HepG2 (cell line): ENCODE results near the gene TNFSF11. TPM values are rescaled to one million over a fixed set of nuclear protein-coding genes. Genes with fewer than 3 reads are reported as not detected.

ENCODE experiments used
- ATAC-seq: fragments of 200-7000 bp; cut with Tn5 transposase; 3 replicates; pipeline ENCODE4 v1.9.1; 2020; ENCODE audit warnings: mild to moderate bottlenecking, moderate library complexity
- BruUV-seq: library from RNA; stranded (reverse); fragments of 400-500 nt; replicated peaks from 2 replicates; lab custom pipeline; 2021; lab: Mats Ljungman, UMichigan
- CTCF ChIA-PET: fragments of 300-600 bp; formaldehyde crosslinking; extraction: SDS; loops from one replicate; lab custom pipeline; 2021; ENCODE audit warnings: low total read pairs, inconsistent platforms, low intra/inter-chr PET ratio; lab: Yijun Ruan, JAX
- POLR2A ChIA-PET: fragments of 350-600 bp; sonication (Branson Sonifier 250); formaldehyde crosslinking; loops from one replicate; lab custom pipeline; 2020; ENCODE audit warnings: antibody characterized with exemption, inconsistent platforms; lab: Yijun Ruan, JAX
- DNase-seq: peaks from one replicate; pipeline ENCODE4 v3.0.0-alpha.2; 2015; ENCODE audit warnings: low spot score
- FAIRE-seq: peaks from 3 replicates; lab custom pipeline; 2011; peaks lifted over from hg19 to GRCh38; lab: Jason Lieb, UNC
- H2AFZ ChIP-seq: one replicate; pipeline ENCODE4 v1.6.1; 2011; ENCODE audit warnings: low read length, inconsistent platforms
- H3K27ac ChIP-seq: fragments of 300-600 bp; 3 replicates; pipeline ENCODE4 v1.8.0; 2011; ENCODE audit warnings: mixed run types, mild to moderate bottlenecking, mixed read lengths, low read length, inconsistent platforms; ENCODE audit not compliant: insufficient read depth; ENCODE audit errors: extremely low read length
- H3K27me3 ChIP-seq, 2 experiments: fragments of 200-600 bp in 1 of 2; 2 replicates in 1 of 2; 3 replicates in 1 of 2; pipeline versions ENCODE4 v1.6.0 to v1.8.0; 2011; ENCODE audit warnings: low read length in 2 of 2, mild to moderate bottlenecking in 2 of 2, moderate library complexity in 2 of 2, inconsistent platforms in 1 of 2; ENCODE audit not compliant: insufficient read depth in 2 of 2, control insufficient read depth in 1 of 2
- H3K36me3 ChIP-seq, 2 experiments: fragments of 200-600 bp in 1 of 2; replicated peaks in 1 of 2; 2 replicates in 1 of 2; 3 replicates in 1 of 2; pipeline versions ENCODE4 v1.5.1 to v1.8.0; 2011; ENCODE audit warnings: low read length in 2 of 2, inconsistent platforms in 1 of 2; ENCODE audit not compliant: insufficient read depth in 2 of 2, control insufficient read depth in 1 of 2
- H3K4me1 ChIP-seq: 2 replicates; pipeline ENCODE4 v1.5.1; 2012; ENCODE audit warnings: low read length, inconsistent platforms; ENCODE audit not compliant: insufficient read depth
- H3K4me2 ChIP-seq: 2 replicates; pipeline ENCODE4 v1.6.0; 2011; ENCODE audit warnings: low read depth, low read length, inconsistent platforms
- H3K4me3 ChIP-seq, 3 experiments: fragments of 200-600 bp in 1 of 3; sonication (generic), shearing (Covaris generic) in 1 of 3; replicated peaks in 1 of 3; 2 replicates each; pipeline ENCODE4 v1.5.1; 2011 to 2016; ENCODE audit warnings: low read length in 3 of 3, inconsistent platforms in 2 of 3, low read depth in 2 of 3, mild to moderate bottlenecking in 2 of 3, control low read depth in 1 of 3, mixed read lengths in 1 of 3; ENCODE audit not compliant: insufficient read depth in 1 of 3
- H3K79me2 ChIP-seq: one replicate; pipeline ENCODE4 v1.6.1; 2011; ENCODE audit warnings: low read length, inconsistent platforms; ENCODE audit not compliant: insufficient read depth
- H3K9ac ChIP-seq: 2 replicates; pipeline ENCODE4 v1.6.0; 2011; ENCODE audit warnings: mild to moderate bottlenecking, low read depth, low read length, inconsistent platforms; ENCODE audit not compliant: insufficient read depth
- H3K9me3 ChIP-seq: 2 replicates; pipeline ENCODE4 v1.5.1; 2012; ENCODE audit warnings: mild to moderate bottlenecking, low read length
- H4K20me1 ChIP-seq: 2 replicates; pipeline ENCODE4 v1.6.0; 2011; ENCODE audit warnings: inconsistent platforms, mild to moderate bottlenecking, low read length, moderate library complexity; ENCODE audit not compliant: insufficient read depth
- ARNTL ChIP-seq: sonication (generic); formaldehyde crosslinking; IDR thresholded peaks from 2 replicates; pipeline ENCODE4 v1.4.0; 2020; ENCODE audit warnings: mild to moderate bottlenecking, missing genetic modification reagents
- CHD2 ChIP-seq: IDR thresholded peaks from 2 replicates; pipeline ENCODE4 v1.6.1; 2011; ENCODE audit warnings: low read depth, low read length, improper control_type of control experiment
- ELF4 ChIP-seq: sonication (generic); formaldehyde crosslinking; IDR thresholded peaks from 2 replicates; pipeline ENCODE4 v1.5.0; 2020; ENCODE audit warnings: missing genetic modification reagents, mild to moderate bottlenecking, moderate library complexity, borderline replicate concordance
- FLYWCH1 ChIP-seq: sonication (generic); formaldehyde crosslinking; IDR thresholded peaks from 2 replicates; pipeline ENCODE4 v1.8.1; 2023; ENCODE audit warnings: mild to moderate bottlenecking, missing genetic modification reagents
- FOXC1 ChIP-seq: sonication (generic); formaldehyde crosslinking; IDR thresholded peaks from 2 replicates; pipeline ENCODE4 v1.8.0; 2022; ENCODE audit warnings: mild to moderate bottlenecking, missing genetic modification reagents, borderline replicate concordance
- FOXO1 ChIP-seq: sonication (generic); formaldehyde crosslinking; IDR thresholded peaks from 2 replicates; pipeline ENCODE4 v1.4.0; 2020; ENCODE audit warnings: missing genetic modification reagents
- HCFC1 ChIP-seq: fragments of 150-350 bp; IDR thresholded peaks from 2 replicates; pipeline ENCODE4 v1.6.1; 2014; ENCODE audit warnings: low read depth, low read length
- HNF4G ChIP-seq, 2 experiments: sonication (generic) in 1 of 2; formaldehyde crosslinking in 1 of 2; IDR thresholded peaks; 2 replicates each; pipeline versions ENCODE4 v1.4.0 to v1.6.1; 2011 to 2020; ENCODE audit warnings: borderline replicate concordance in 2 of 2, low read depth in 2 of 2, mild to moderate bottlenecking in 2 of 2, low read length in 1 of 2, missing genetic modification reagents in 1 of 2, moderate library complexity in 1 of 2
- IKZF1 ChIP-seq: fragments of 450-650 bp; IDR thresholded peaks from 2 replicates; pipeline ENCODE4 v1.7.1; 2016
- JUND ChIP-seq: sonication (generic); formaldehyde crosslinking; IDR thresholded peaks from 2 replicates; pipeline ENCODE4 v1.8.0; 2022; ENCODE audit warnings: mild to moderate bottlenecking, missing genetic modification reagents
- KMT2A ChIP-seq: sonication (generic); formaldehyde crosslinking; IDR thresholded peaks from 2 replicates; pipeline ENCODE4 v1.4.0; 2020; ENCODE audit warnings: missing genetic modification reagents
- MED1 ChIP-seq: sonication (generic); formaldehyde crosslinking; IDR thresholded peaks from 2 replicates; pipeline ENCODE4 v1.4.0; 2020; ENCODE audit warnings: missing genetic modification reagents
- NFYB ChIP-seq: sonication (generic); formaldehyde crosslinking; IDR thresholded peaks from 2 replicates; pipeline ENCODE4 v1.4.0; 2020; ENCODE audit warnings: missing genetic modification reagents
- SMAD3 ChIP-seq: sonication (generic); formaldehyde crosslinking; IDR thresholded peaks from 2 replicates; pipeline ENCODE4 v1.4.0; 2020; ENCODE audit warnings: missing genetic modification reagents
- SOX6 ChIP-seq, 2 experiments: fragments of 450-650 bp in 1 of 2; sonication (generic) in 1 of 2; formaldehyde crosslinking in 1 of 2; IDR thresholded peaks; 2 replicates each; pipeline versions ENCODE4 v1.4.0 to v1.6.1; 2017 to 2020; ENCODE audit warnings: antibody characterized with exemption in 1 of 2, mild to moderate bottlenecking in 1 of 2, missing genetic modification reagents in 1 of 2
- TCF7L2 ChIP-seq: IDR thresholded peaks from 2 replicates; pipeline ENCODE4 v1.6.1; 2011; ENCODE audit warnings: mild to moderate bottlenecking, low read depth, low read length, moderate library complexity
- U2AF1 ChIP-seq: fragments of 200-400 bp; formaldehyde crosslinking; optimal IDR thresholded peaks from 2 replicates; pipeline ENCODE3; 2017; ENCODE audit warnings: mild to moderate bottlenecking, low read depth, low read length
- ZMYM4 ChIP-seq: sonication (generic); formaldehyde crosslinking; IDR thresholded peaks from 2 replicates; pipeline ENCODE4 v1.8.1; 2023; ENCODE audit warnings: mild to moderate bottlenecking, missing genetic modification reagents
- ZNF124 ChIP-seq: sonication (generic); formaldehyde crosslinking; IDR thresholded peaks from 2 replicates; pipeline ENCODE4 v1.4.0; 2020; ENCODE audit warnings: missing genetic modification reagents
- ZNF20 ChIP-seq: sonication (generic); formaldehyde crosslinking; IDR thresholded peaks from 2 replicates; pipeline ENCODE4 v1.4.0; 2020; ENCODE audit warnings: mild to moderate bottlenecking, moderate library complexity, missing genetic modification reagents
- ZNF251 ChIP-seq: sonication (generic); formaldehyde crosslinking; IDR thresholded peaks from 2 replicates; pipeline ENCODE4 v1.9.0; 2021; ENCODE audit warnings: mild to moderate bottlenecking, missing genetic modification reagents
- ZNF619 ChIP-seq: sonication (generic); formaldehyde crosslinking; IDR thresholded peaks from 2 replicates; pipeline ENCODE4 v1.4.0; 2020; ENCODE audit warnings: mild to moderate bottlenecking, missing genetic modification reagents
- WGBS: methylation state at CpG from one replicate; pipeline ENCODE4 v1.1.6; 2017; ENCODE audit warnings: low lambda C conversion rate; 5-methylcytosine and 5-hydroxymethylcytosine counted together
- in situ Hi-C: cut with HindIII; loops from 2 replicates; pipeline ENCODE4 v1.10.0; 2017; ENCODE audit warnings: low pct_unique_long_range_greater_than_20kb; ENCODE audit not compliant: extremely low pct_ligation_motif_present
- intact Hi-C: fragments of 100-400 bp; cut with micrococcal nuclease; formaldehyde crosslinking; loops from one replicate; pipeline ENCODE4 v1.10.0; 2022; ENCODE audit not compliant: unreplicated experiment
- polyA plus RNA-seq, 8 experiments: library from polyadenylated mRNA; depleted of rRNA in 3 of 8; stranded (reverse) in 7 of 8; unstranded in 1 of 8; fragments of >200 nt; fragmentation: Illumina TruSeq in 4 of 8; extraction: Trizol in 4 of 8; gene quantifications; 2 replicates each; pipeline versions ENCODE4 v1.2.1 to v1.2.3, GENCODE V29; 2011 to 2016; ENCODE audit warnings: low read depth in 4 of 8, missing spikeins in 1 of 8, mixed read lengths in 1 of 8; ENCODE audit not compliant: insufficient read depth in 1 of 8
- total RNA-seq, 5 experiments: library from RNA; depleted of rRNA; stranded (reverse); fragments of >200 nt; fragmentation: Illumina TruSeq; extraction: Trizol; gene quantifications; 2 replicates each; pipeline ENCODE4 v1.2.3, GENCODE V29; 2016; ENCODE audit warnings: low read depth in 1 of 5
- TF ChIP-seq, protein P1 (sequence below): sonication (generic); formaldehyde crosslinking; IDR thresholded peaks from 2 replicates; pipeline ENCODE4 v1.4.0; 2020; ENCODE audit warnings: missing genetic modification reagents

TNFSF11 gene
- total and polyA plus RNA-seq, 2 of the 13 experiments (the other 11 are each of a cell fraction or from before 2014, with no cell fraction given): 0.03 TPM; not detected in 1

DNA sequence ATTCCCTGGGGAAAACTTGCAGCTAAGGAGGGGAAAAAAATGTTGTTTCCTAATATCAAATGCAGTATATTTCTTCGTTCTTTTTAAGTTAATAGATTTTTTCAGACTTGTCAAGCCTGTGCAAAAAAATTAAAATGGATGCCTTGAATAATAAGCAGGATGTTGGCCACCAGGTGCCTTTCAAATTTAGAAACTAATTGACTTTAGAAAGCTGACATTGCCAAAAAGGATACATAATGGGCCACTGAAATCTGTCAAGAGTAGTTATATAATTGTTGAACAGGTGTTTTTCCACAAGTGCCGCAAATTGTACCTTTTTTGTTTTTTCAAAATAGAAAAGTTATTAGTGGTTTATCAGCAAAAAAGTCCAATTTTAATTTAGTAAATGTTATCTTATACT, 33.6 kb downstream of the TNFSF11 start:
- no peaks in the 10 kb centered on the region for H3K79me2 ChIP-seq
- POLR2A ChIA-PET: no interaction called here
- CTCF ChIA-PET: no interaction called here
- no peak overlapping the region for H3K9ac ChIP-seq
- ATAC-seq (no peak), DNase-seq (no peak), FAIRE-seq (no peak)
- TF ChIP-seq MED1 (CRISPR knock-in tag) (no peak), ZMYM4 (CRISPR knock-in tag) (no peak), CHD2 (no peak), JUND (no peak), KMT2A (CRISPR knock-in tag) (no peak), ELF4 (no peak), NFYB (CRISPR knock-in tag) (no peak), ZNF251 (CRISPR knock-in tag) (no peak), SMAD3 (CRISPR knock-in tag) (no peak), FOXC1 (CRISPR knock-in tag) (no peak), HNF4G (IDR thresholded peaks at IDR 0.05; ENCODE audit: borderline replicate concordance, low read depth, low read length) (no peak), HNF4G (CRISPR knock-in tag; IDR thresholded peaks at IDR 0.05; ENCODE audit: borderline replicate concordance, low read depth) (no peak)
- H3K27ac ChIP-seq: no peak overlapping the region
- H3K9me3 ChIP-seq: no peaks in the 10 kb centered on the region
- in situ Hi-C loops: no loop called here
- no peaks in the 10 kb centered on the region for H3K4me1 ChIP-seq
- no TSS peak for BruUV-seq
- H3K27me3 ChIP-seq: no peaks in the 10 kb centered on the region
- intact Hi-C loops: no loop called here
- H3K36me3 ChIP-seq: no peaks in the 10 kb centered on the region
- H3K4me3 ChIP-seq: no peak overlapping the region
- no peak overlapping the region for H3K4me2 ChIP-seq
- no peak overlapping the region for H2AFZ ChIP-seq
- WGBS: 22% methylated on average over 2 of the region's 2 CpGs
- H4K20me1 ChIP-seq: no peaks in the 10 kb centered on the region

DNA sequence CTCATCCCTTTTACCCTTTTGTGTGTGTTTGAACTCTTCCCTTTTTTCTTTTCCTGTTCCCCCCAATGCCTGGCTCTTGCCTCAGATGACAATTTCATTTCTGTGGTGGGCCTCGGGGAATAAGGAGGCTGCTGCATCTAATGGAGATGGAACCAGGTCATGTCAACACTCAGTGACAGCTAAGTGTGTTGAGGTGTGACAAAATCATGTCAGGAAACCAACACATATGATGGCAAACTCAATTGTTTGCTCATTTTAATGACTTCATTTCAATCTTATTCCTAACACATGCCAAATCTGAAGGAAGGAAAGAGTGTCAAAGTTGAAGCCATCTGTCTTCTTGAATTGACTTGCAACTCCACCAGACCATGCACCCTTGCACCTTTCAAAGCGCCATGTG, 36.7 kb downstream of the TNFSF11 start:
- H2AFZ ChIP-seq: no peak overlapping the region
- H3K9me3 ChIP-seq: no peaks in the 10 kb centered on the region
- no TSS peak for BruUV-seq
- ChIA-PET POLR2A (no interaction called here), CTCF (no interaction called here)
- no peaks in the 10 kb centered on the region for H4K20me1 ChIP-seq
- H3K4me1 ChIP-seq: no peaks in the 10 kb centered on the region
- no peaks in the 10 kb centered on the region for H3K27me3 ChIP-seq
- no peak overlapping the region for H3K9ac ChIP-seq
- no peaks in the 10 kb centered on the region for H3K36me3 ChIP-seq
- in situ Hi-C loops: no loop called here
- no peaks in the 10 kb centered on the region for H3K79me2 ChIP-seq
- 6% methylated on average over 2 of the region's 2 CpGs for WGBS
- H3K27ac ChIP-seq: no peak overlapping the region
- no peak overlapping the region for H3K4me3 ChIP-seq
- no peak for ATAC-seq
- intact Hi-C loops: no loop called here
- DNase-seq: no peak
- no peak overlapping the region for H3K4me2 ChIP-seq
- no peak for FAIRE-seq
- TF ChIP-seq SOX6 (IDR thresholded peaks at IDR 0.05) (no peak), SOX6 (CRISPR knock-in tag; IDR thresholded peaks at IDR 0.05) (no peak), IKZF1 (no peak), ZNF124 (CRISPR knock-in tag) (no peak), FOXO1 (CRISPR knock-in tag) (no peak), TCF7L2 (no peak), FLYWCH1 (no peak), ARNTL (no peak), ZNF619 (CRISPR knock-in tag) (no peak), U2AF1 (no peak), HCFC1 (no peak), ZNF20 (CRISPR knock-in tag) (no peak)
- TF ChIP-seq, protein P1, sequence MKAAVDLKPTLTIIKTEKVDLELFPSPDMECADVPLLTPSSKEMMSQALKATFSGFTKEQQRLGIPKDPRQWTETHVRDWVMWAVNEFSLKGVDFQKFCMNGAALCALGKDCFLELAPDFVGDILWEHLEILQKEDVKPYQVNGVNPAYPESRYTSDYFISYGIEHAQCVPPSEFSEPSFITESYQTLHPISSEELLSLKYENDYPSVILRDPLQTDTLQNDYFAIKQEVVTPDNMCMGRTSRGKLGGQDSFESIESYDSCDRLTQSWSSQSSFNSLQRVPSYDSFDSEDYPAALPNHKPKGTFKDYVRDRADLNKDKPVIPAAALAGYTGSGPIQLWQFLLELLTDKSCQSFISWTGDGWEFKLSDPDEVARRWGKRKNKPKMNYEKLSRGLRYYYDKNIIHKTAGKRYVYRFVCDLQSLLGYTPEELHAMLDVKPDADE: no peak
